ENCODE measurements around the gene IER2.

DNA sequence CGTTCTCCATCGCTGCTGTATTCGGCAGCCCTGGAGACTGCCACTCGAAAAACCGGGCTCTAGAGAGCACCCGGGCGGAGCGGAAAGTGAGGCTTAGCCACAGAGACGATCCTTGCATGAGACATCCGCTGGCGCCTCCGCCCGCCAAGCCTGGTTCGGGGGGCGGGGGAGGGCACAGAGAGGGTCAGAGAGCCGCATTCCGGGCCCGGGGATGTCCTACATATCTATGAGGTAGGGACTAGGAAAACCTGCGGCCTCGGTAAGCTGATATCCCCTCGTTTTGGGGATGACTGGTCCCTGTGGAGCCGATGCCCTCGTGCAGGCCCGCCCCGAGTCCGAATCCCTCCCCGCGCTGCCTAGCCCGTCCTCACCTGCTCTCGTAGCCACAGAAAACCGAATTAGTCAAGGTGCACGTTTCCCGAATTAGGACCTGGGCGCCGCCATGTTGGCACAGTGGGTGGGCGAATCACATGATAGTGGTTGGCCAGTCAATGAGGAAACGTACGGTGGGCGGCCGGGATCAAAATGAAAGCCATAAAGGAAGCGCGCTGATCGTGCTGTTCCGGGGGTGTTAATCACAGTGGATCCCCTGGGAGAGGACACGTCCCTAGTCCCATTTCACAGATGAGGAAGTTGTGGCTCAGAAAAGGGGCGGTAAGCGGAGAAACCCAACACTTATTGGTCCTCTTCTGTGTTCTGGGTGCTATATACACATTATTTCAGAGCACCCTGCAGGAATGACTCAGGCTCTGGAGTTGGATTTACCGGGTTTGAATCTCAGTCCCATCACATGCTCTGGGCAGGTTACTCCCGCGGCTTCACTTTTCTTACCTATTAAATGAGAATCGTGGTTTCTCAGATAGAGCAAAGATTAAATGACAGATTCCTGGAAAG lies 33.7 kb upstream of the IER2 start, which contains the start of gene TRMT1:
- TF ChIP-seq, protein P1, sequence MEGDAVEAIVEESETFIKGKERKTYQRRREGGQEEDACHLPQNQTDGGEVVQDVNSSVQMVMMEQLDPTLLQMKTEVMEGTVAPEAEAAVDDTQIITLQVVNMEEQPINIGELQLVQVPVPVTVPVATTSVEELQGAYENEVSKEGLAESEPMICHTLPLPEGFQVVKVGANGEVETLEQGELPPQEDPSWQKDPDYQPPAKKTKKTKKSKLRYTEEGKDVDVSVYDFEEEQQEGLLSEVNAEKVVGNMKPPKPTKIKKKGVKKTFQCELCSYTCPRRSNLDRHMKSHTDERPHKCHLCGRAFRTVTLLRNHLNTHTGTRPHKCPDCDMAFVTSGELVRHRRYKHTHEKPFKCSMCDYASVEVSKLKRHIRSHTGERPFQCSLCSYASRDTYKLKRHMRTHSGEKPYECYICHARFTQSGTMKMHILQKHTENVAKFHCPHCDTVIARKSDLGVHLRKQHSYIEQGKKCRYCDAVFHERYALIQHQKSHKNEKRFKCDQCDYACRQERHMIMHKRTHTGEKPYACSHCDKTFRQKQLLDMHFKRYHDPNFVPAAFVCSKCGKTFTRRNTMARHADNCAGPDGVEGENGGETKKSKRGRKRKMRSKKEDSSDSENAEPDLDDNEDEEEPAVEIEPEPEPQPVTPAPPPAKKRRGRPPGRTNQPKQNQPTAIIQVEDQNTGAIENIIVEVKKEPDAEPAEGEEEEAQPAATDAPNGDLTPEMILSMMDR (conservative IDR thresholded peaks at IDR 0.05 in 1 of 2, IDR thresholded peaks at IDR 0.05 in 1 of 2; ENCODE audit: low read depth in 1 of 2, low read length in 2 of 2): no peak
- no peak for TF ChIP-seq EZH2 (IDR thresholded peaks at IDR 0.05; ENCODE audit: low read length, missing control alignments)

All from fibroblast of lung (primary cell).